Measurements from ENCODE around the gene C3orf33.
"Not testable (repeated sequence)": the region's sequence is repeated elsewhere in the genome, so short reads cannot be mapped to it uniquely, and the experiment has no call there.

The C3orf33 gene, protein sequence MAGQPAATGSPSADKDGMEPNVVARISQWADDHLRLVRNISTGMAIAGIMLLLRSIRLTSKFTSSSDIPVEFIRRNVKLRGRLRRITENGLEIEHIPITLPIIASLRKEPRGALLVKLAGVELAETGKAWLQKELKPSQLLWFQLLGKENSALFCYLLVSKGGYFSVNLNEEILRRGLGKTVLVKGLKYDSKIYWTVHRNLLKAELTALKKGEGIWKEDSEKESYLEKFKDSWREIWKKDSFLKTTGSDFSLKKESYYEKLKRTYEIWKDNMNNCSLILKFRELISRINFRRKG

DNA sequence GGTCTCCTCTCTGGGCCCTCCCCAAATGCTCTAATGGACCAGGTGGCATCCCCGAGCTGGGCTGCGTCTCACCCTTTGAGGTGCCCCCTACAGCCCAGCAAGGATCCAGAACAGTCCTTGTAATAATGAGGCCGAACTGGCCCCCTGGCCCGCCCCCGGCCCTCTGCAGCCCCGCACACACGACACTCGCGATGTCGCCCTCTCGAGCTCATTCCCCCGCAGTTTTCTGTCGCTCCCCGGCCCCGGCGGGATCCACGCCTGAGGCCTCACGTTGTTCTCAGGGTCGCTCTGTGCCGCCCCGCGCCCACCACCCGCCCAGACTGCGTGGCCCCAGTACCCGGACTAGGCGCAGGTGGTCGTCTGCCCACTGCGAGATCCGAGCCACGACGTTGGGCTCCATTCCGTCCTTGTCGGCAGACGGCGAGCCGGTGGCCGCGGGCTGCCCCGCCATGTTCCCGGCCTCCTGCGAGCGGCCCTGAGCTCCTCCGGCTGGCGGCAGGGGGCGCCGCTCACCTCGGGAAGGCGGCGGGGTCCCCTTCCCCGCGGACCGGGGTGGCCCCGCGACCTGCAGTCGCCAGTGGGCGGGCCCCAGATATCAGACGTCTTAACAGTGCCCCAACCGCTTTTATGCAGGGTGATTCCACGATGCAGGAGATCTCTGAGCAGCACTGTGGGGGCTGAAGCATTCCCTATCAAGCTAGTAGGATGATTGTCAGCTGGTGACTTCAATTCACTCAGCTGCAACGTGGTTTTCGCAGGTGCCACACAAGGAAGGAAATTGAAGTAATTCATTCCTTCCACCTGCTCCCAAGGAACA, at the start of gene C3orf33:
TSS of gene C3orf33 (minus strand) at position 477 of the 817 bp plus-strand sequence. CDS start at position 451, 26 bp downstream.
- no peaks in the 10 kb centered on the region for H3K27me3 ChIP-seq (ENCODE audit: control insufficient read depth, insufficient read depth, low read length)
- H3K27ac ChIP-seq (ENCODE audit: low read depth, low read length): peak within 1 kb of the TSS; percentile 78
- peak within 1 kb of the TSS; percentile 57 for H3K9ac ChIP-seq (ENCODE audit: low read length)
- no peaks in the 10 kb centered on the region for H3K36me3 ChIP-seq (ENCODE audit: control insufficient read depth, insufficient read depth, low read length)
- H3K4me3 ChIP-seq (ENCODE audit: low read length): peak within 1 kb of the TSS; percentile 59
- no peaks in the 10 kb centered on the region for H3K4me1 ChIP-seq (ENCODE audit: control insufficient read depth, insufficient read depth, low read length)

DNA sequence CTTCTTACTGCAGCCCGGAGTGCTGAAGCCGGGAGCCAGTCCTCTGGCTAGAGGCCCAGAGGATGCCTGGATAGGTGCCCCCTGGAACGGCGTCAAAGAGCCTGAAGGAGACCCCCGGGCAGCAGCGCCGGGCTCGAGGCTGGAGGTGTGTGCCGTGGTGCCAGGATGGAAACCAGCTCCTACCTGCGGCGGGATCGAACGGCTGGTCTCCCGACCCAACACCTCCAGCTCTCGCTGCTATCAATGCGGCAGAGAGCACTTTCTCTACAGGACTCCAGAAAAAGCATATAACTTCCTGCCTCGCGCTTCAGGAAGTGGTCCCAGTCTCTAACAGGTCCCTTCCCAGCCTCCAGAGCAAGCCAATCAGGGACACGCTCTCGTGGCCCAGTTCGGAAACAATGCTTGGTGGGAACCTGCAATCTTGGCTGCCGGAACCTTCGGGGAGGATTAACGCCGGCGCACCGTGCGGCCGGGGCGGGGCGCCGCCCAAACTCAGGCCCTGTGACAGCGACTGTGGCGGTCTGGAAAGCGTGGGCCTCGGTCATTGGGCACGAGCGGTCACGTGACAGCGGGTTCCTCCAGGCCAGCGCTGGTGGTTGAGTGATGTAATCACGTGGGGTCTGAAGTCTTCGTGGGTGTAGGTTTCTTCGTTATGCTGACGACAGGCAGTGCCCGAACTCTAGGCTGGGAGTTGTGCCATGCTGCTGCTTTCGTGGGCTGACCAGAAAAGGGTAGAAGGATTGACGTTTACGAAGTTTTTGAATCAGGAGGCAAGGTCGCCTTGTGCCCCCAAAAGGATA, 48.3 kb upstream of the C3orf33 start, which contains the start of gene SLC33A1:
TSS of gene SLC33A1 (minus strand) at position 287 of the 800 bp plus-strand sequence. CDS start 430 bp downstream, outside the sequence.
- Histone ChIP-seq H3K27ac (ENCODE audit: low read depth, low read length) (peak within 1 kb of the TSS; percentile 89), H3K4me1 (ENCODE audit: control insufficient read depth, insufficient read depth, low read length) (peaks cover 13% of the 10 kb centered on the region), H3K9ac (ENCODE audit: low read length) (peak within 1 kb of the TSS; percentile 72), H3K27me3 (ENCODE audit: control insufficient read depth, insufficient read depth, low read length) (no peaks in the 10 kb centered on the region), H3K4me3 (ENCODE audit: low read length) (peak within 1 kb of the TSS; percentile 90), H3K36me3 (ENCODE audit: control insufficient read depth, insufficient read depth, low read length) (no peaks in the 10 kb centered on the region)

DNA sequence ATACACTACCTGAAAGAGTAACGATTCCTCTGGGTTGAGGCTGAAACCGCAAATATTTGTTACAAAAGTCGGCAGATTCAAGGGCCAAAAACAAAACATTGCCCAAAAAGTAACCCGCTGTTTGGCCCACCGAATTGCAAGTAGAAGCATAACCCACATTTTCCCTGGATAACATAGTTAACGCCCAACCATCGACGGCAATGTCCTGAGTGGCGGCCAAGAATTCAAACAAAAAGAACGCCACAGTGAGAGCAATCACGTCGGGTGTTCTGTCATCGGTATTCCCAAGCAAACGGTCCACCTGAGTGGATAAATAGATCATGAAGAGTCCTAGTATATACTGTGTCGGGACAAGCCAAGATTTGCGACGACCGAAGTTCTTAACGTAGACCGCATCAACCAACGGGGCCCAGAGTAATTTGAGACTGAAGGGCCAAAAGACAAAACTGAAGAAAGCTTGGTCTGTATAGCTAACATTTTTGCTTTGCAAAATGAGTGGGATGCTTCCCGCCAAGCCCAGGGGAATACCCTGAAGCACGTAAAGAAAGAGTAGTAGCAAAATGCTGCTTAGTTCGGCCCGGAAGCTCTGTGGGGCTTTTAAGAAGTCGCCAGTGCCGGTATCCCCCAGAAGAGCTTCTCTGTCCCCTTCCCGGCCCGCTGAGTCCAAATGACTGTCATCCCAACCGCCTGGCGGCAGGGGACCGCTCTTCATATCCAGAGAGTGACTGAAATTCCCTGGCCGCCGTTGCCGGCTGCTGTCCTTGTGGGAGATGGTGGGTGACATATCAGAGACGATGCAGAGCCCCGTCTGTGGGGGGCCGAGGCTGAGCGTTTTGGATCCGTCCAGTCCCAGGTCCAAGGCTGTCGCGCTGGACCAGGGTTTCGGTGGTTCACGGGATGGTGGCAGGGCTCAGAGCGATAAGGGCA, 47.4 kb upstream of the C3orf33 start:
- H3K9ac ChIP-seq (ENCODE audit: low read length): peak overlapping the region; percentile 72
- no peaks in the 10 kb centered on the region for H3K36me3 ChIP-seq (ENCODE audit: control insufficient read depth, insufficient read depth, low read length)
- H3K27me3 ChIP-seq (ENCODE audit: control insufficient read depth, insufficient read depth, low read length): no peaks in the 10 kb centered on the region
- H3K27ac ChIP-seq (ENCODE audit: low read depth, low read length): peak overlapping the region; percentile 72
- peak overlapping the region; percentile 90 for H3K4me3 ChIP-seq (ENCODE audit: low read length)
- peaks cover 13% of the 10 kb centered on the region for H3K4me1 ChIP-seq (ENCODE audit: control insufficient read depth, insufficient read depth, low read length)

DNA sequence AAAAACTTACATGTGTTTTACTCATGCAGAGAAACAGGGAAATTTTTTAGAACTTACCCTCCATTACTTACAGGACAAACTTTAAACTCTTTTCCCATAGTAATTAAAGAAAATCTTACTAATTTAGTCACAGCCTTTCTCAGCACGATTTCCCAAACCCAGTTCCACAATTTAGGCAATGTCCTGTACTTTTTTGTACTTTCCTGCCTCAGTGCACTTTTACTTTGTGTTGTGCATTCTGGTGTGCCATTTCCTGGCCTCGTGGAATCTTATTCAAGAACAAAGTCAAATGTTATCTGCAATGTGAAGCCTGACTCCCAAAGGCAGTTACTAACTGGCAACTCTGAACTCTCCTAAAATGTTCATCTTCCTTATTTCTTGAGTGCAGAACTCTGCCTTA, 46.3 kb upstream of the C3orf33 start:
- no peak overlapping the region for H3K27ac ChIP-seq (ENCODE audit: low read depth, low read length)
- H3K9ac ChIP-seq (ENCODE audit: low read length): no peak overlapping the region
- H3K27me3 ChIP-seq (ENCODE audit: control insufficient read depth, insufficient read depth, low read length): no peaks in the 10 kb centered on the region
- H3K36me3 ChIP-seq (ENCODE audit: control insufficient read depth, insufficient read depth, low read length): no peaks in the 10 kb centered on the region
- peak overlapping the region; percentile 90 for H3K4me3 ChIP-seq (ENCODE audit: low read length)
- peaks cover 13% of the 10 kb centered on the region for H3K4me1 ChIP-seq (ENCODE audit: control insufficient read depth, insufficient read depth, low read length)

DNA sequence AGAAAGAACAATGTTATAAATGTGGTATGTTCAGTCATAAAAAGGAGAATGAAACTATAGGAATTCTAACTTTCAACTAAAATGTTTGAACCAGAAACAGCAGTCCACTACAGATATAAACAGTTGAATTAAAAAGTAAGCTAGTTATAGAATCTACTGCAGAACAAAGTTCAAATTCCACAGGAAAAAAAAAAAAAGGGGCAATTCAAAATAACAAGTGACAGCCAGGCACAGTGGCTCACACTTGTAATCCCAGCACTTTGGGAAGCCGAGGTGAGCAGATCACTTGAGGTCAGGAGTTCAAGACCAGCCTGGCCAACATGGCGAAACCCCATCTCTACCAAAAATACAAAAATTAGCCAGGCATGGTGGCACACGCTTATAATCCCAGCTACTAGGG, 43.3 kb upstream of the C3orf33 start:
- H3K27ac ChIP-seq (ENCODE audit: low read depth, low read length); H3K27me3 ChIP-seq (ENCODE audit: control insufficient read depth, insufficient read depth, low read length); H3K9ac ChIP-seq (ENCODE audit: low read length); H3K4me3 ChIP-seq (ENCODE audit: low read length); H3K36me3 ChIP-seq (ENCODE audit: control insufficient read depth, insufficient read depth, low read length): not testable (repeated sequence)
- peaks cover 16% of the 10 kb centered on the region for H3K4me1 ChIP-seq (ENCODE audit: control insufficient read depth, insufficient read depth, low read length)

DNA sequence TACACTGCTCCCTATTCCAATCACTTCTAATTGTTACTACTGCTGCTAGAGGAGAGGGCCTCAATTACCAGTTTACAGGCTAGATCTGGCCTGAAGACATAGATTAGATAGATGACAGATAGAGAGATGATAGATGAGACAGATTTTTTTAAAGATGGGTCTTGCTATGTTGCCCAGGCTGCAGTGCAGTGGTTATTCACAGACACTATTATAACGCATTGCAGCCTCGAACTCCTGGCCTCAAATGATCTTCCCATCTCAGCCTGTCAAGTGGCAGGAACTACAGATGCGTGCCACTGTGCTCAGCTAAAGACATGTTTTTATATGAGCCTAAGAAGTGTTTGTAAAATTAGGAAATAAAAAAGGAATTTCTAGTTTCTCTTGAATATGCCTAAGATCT, 41.9 kb upstream of the C3orf33 start:
- Histone ChIP-seq H3K4me3 (ENCODE audit: low read length) (no peak overlapping the region), H3K27me3 (ENCODE audit: control insufficient read depth, insufficient read depth, low read length) (no peaks in the 10 kb centered on the region), H3K36me3 (ENCODE audit: control insufficient read depth, insufficient read depth, low read length) (no peaks in the 10 kb centered on the region), H3K27ac (ENCODE audit: low read depth, low read length) (no peak overlapping the region), H3K4me1 (ENCODE audit: control insufficient read depth, insufficient read depth, low read length) (peaks cover 15% of the 10 kb centered on the region), H3K9ac (ENCODE audit: low read length) (no peak overlapping the region)

DNA sequence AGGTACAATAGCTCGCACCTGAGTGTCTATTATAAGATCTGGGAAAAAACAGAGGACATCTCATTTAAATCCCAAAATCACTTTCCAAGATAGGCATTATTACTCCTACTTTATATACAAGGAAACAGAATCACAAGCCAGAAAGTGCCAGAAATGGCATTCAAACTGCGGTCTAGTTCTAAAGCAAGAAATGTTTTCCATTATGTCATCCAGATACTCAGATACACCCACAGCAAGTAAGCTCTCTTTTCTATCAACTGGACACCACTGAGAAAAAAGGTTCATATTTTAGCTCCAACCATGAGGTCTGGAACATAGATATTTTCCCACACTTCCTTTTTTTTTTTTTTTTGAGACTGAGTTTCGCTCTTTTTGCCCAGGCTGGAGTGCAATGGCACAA, 40.0 kb upstream of the C3orf33 start:
- H3K4me1 ChIP-seq (ENCODE audit: control insufficient read depth, insufficient read depth, low read length): peaks cover 3% of the 10 kb centered on the region
- no peak overlapping the region for H3K4me3 ChIP-seq (ENCODE audit: low read length)
- no peaks in the 10 kb centered on the region for H3K36me3 ChIP-seq (ENCODE audit: control insufficient read depth, insufficient read depth, low read length)
- no peak overlapping the region for H3K27ac ChIP-seq (ENCODE audit: low read depth, low read length)
- no peak overlapping the region for H3K9ac ChIP-seq (ENCODE audit: low read length)
- H3K27me3 ChIP-seq (ENCODE audit: control insufficient read depth, insufficient read depth, low read length): no peaks in the 10 kb centered on the region

DNA sequence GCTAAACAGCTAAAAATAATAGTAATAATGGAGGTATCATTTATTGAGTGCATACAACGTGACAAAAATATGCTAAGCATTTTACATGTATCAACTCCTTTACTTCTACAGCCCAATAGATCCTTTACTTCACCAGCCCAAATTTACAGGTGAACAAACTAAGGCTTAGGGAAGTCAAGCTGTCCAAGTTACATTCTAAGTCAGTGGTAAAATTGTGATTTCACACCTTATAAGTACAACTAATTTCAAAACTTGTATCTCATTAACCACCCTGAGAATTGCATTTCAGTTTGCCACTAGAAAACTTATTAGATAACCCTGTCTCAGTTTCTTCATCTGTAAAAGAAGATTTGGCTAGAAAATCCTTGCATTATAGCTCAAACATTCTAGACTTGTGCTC, 37.5 kb upstream of the C3orf33 start:
- Histone ChIP-seq H3K27ac (ENCODE audit: low read depth, low read length) (no peak overlapping the region), H3K4me3 (ENCODE audit: low read length) (no peak overlapping the region), H3K27me3 (ENCODE audit: control insufficient read depth, insufficient read depth, low read length) (no peaks in the 10 kb centered on the region), H3K4me1 (ENCODE audit: control insufficient read depth, insufficient read depth, low read length) (peaks cover 3% of the 10 kb centered on the region), H3K9ac (ENCODE audit: low read length) (no peak overlapping the region), H3K36me3 (ENCODE audit: control insufficient read depth, insufficient read depth, low read length) (no peaks in the 10 kb centered on the region)

DNA sequence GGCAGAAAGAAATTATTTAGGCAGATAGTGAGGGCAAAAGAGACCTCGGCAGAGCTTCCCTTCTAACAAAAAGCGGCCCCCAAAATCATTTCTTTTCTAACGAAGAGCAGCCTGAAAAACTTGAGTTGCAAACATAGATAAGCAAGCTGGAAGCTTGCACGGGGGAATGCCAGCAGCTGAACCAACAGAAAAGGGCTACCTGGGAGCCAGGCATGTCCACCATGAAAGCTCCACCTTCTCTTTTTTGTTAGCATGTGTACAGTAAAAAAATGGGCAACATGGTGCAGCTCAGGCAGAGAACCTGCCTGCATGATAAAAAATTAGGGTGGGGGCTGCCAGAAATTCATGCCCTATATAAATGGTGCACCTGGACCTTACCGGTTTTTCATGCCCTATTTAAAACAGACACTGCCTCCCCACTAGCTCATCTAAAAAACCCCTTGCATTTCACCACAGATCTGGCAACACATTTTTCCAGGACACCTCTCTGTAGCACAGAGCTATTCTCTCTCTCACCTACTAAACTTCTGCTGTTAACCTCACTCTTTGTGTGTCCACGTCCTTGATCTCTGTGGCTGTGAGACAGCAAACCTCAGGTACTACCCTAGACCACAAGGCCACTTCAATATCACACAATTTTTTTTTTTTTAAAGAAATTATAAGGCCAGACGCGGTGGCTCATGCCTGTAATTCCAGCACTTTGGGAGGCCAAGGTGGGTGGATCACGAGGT, 29.4 kb upstream of the C3orf33 start:
- no peaks in the 10 kb centered on the region for H3K4me1 ChIP-seq (ENCODE audit: control insufficient read depth, insufficient read depth, low read length)

DNA sequence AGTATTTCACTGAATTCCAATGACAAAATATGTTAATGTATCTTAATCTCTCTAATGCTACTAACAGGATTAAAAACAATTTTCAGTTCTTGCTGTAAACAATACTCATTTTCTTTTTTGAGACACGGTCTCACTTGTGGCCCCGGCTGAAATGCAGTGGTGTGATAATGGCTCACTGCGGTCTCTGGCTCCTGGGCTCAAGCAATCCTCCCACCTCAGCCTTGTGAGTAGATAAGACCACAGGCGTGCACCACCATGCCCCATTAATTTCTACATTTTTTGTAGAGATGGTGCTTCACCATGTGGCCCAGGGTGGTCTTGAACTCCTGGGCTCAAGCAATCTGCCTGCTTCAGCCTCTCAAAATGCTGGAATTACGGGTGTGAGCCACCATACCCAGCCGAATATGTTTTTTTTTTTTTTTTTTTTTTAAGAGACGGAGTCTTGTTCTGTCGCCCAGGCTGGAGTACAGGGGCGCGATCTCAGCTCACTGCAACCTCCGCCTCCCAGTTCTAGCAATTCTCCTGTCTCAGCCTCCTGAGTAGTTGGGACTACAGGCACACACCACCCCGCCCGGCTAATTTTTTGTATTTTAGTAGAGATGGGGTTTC, 22.5 kb upstream of the C3orf33 start:
- H3K9ac ChIP-seq (ENCODE audit: low read length); H3K4me1 ChIP-seq (ENCODE audit: control insufficient read depth, insufficient read depth, low read length); H3K36me3 ChIP-seq (ENCODE audit: control insufficient read depth, insufficient read depth, low read length); H3K4me3 ChIP-seq (ENCODE audit: low read length); H3K27me3 ChIP-seq (ENCODE audit: control insufficient read depth, insufficient read depth, low read length); H3K27ac ChIP-seq (ENCODE audit: low read depth, low read length): not testable (repeated sequence)

More for the DNA sequence above, 29.4 kb upstream of the C3orf33 start:
- Histone ChIP-seq H3K27me3 (ENCODE audit: control insufficient read depth, insufficient read depth, low read length) (no peaks in the 10 kb centered on the region), H3K36me3 (ENCODE audit: control insufficient read depth, insufficient read depth, low read length) (peaks cover 4% of the 10 kb centered on the region), H3K9ac (ENCODE audit: low read length) (no peak overlapping the region), H3K4me3 (ENCODE audit: low read length) (no peak overlapping the region), H3K27ac (ENCODE audit: low read depth, low read length) (no peak overlapping the region)
